Stromal cell of bone marrow (primary cell): ENCODE results near the gene TMEM43.
"Not testable (repeated sequence)": the region's sequence is repeated elsewhere in the genome, so short reads cannot be mapped to it uniquely, and the experiment has no call there.

Experiments
- DNase-seq: peaks from one replicate; pipeline ENCODE4 v3.0.0-alpha.2; 2012; ENCODE audit warnings: low read depth

The TMEM43 gene, protein sequence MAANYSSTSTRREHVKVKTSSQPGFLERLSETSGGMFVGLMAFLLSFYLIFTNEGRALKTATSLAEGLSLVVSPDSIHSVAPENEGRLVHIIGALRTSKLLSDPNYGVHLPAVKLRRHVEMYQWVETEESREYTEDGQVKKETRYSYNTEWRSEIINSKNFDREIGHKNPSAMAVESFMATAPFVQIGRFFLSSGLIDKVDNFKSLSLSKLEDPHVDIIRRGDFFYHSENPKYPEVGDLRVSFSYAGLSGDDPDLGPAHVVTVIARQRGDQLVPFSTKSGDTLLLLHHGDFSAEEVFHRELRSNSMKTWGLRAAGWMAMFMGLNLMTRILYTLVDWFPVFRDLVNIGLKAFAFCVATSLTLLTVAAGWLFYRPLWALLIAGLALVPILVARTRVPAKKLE

DNA sequence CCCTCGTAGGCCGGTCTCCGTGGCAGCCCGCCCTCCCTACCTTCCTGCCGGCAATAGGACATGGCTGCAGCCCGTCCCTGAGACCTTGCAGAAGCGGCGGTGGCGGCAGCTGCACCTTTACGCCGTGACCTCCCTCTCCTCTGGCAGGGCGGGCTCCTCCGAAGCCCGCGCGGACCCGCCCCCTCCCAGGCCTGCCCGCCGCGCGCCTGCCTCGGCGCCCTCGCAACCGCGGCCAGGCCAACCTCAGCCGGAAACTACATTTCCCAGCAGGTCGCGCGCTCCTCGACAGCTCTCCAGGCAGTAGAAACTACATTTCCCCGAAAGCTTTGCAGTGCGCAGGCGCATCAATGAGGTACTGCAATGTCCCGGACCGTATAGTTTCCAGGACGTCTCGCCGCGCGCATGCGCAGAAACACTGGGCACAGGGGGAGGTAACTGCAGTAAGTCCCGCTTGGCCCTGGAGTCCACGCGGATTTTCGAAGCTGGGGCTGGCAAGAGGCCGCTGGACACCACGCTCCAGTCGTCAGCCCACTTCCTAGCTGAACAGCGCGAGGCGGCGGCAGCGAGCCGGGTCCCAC is at the start of gene TMEM43, which contains the start of gene CHCHD4:
Gene TMEM43 (plus strand): TSS at position 438 of the 578 bp plus-strand sequence. CDS start 142 bp downstream, outside the sequence.
Gene CHCHD4 (minus strand): TSS at position 256 of the 578 bp plus-strand sequence. CDS start 194 bp downstream, at position 62.
- peak; percentile 98 for DNase-seq

DNA sequence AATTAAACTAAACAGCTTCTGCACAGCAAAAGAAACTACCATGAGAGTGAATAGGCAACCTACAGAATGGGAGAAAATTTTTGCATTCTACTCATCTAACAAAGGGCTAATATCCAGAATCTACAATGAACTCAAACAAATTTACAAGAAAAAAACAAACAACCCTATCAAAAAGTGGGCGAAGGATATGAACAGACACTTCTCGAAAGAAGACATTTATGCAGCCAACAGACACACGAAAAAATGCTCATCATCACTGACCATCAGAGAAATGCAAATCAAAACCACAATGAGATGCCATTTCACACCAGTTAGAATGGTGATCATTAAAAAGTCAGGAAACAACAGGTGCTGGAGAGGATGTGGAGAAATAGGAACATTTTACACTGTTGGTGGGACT is 49.6 kb upstream of the TMEM43 start:
- DNase-seq = not testable (repeated sequence)

DNA sequence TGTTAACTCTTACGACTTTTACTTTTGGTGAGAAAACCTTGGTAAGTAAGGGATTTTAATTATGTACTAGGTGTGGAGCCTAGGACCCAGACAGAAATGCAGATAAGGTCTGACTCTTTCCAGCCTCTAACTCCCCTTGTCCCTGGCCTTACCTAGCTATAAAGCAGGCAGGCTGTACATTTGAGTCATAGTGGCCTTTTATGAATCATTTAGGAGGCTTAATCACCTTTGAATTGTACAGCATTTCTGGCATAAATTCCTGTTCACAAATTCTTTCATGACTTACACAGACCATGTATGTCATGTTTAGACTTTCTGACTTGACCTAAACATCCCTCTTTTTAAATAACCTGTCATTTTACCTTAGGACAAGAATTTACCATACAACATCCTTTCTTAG is 47.5 kb upstream of the TMEM43 start:
- DNase-seq = no peak

DNA sequence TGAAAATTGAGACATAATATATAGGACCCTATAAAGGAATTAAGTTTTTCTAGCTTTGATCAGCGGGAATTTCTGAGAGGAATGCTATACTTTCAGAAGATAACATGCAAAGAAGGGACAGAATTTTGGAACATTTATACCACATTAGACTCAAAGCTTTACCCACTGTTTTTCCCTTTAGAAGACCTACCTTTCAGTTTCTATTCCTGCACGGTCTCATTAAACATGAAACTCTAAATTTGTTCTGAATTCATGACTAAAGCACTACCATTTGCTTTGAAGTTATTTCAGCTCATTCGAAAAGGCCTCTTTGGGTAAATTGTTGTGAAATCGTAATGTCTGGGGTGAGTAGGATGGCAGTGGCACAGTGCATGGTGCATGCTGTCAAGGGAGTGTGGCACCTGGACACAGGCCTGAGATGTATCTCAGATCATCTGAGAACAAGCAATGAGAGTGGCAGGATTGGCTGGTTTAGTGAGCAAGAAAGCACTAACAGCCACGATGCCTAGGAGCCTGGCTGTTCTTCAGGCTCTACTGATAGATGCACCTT is 42.7 kb upstream of the TMEM43 start:
- DNase-seq = no peak

DNA sequence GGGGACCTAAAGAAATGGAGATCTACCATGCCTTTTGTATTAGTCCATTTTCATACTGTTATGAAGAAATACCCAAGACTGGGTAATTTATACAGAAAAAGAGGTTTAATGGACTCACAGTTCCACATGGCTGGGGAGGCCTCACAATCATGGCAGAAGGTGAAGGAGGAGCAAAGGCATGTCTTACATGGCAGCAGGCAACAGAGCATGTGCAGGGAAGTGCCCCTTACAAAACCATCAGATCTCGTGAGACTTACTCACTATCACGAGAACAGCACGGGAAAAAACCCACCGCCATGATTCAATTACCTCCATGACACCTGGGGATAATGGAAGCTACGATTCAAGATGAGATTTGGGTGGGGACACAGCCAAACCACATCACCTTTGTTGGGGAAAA is 37.4 kb upstream of the TMEM43 start:
- DNase-seq = not testable (repeated sequence)

DNA sequence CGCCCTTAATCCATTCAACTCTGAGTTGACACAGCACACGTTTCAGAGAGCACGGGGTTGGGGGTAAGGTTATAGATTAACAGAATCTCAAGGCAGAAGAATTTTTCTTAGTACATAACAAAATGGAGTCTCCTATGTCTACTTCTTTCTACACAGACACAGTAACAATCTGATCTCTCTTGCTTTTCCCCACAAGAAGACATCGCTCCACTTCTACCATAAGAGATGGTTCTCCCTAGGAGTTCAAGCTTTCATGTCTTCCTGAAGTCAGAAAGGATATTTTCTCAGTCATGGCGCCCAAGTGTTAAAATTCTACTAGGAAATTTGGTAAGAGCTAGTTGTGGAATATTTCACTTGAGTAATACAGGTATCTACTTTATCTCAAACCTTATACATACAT is 32.9 kb upstream of the TMEM43 start:
- DNase-seq = not testable (repeated sequence)

DNA sequence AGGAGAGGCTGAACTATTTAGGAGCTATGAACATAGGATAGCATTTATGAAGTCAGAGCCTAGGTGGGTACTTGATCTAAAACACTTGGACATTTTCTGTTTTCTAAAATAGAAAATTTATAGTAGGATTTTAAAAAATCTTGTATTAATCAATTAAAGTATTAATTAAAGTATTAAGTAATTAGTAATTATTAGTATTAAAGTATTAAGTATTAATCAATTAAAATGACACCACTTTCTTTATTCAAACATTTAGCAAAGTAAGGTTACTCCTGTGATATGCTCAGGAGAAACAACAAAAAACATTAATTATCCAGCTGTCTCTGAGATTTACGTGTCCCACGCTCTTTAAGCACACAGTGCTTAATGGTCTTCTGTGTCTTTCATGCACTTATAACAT is 32.4 kb upstream of the TMEM43 start:
- no peak for DNase-seq

DNA sequence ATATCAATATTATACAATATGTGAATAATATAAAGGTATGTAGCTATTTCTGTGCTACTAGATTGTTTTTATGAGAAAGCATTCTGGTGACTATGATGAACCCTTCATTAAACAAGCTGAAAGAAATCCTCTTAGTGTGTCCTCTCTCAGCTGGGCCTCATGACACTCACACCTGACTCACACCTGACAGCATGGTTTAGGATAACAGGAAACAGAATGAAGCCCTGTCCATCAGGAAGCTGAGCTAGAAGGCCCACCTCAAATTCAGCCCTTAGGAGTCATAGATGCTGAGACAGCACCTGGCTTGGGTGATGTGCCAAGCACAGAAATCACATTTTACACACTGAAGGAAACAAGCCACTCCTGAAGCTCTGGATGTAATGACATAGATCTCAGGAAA is 31.0 kb upstream of the TMEM43 start:
- DNase-seq = no peak

DNA sequence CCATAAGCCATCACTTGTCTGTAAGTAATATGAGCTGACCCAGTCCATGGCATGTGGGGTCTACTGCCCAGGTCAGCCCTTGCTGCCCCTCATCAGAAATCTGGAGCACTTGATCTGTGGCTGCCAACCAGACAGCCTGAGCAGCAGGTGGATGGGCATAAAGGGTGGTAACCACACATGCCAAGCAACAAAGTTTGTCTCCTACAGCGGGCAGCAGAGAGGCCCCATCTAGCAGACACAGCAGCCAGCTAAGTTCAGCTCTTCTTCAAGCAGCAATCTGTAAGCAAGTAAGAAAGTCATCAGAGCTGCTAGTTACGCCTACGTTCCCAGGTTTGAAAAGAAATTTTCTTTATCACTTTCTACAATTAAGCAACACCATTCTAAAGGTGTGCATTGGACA is 28.1 kb upstream of the TMEM43 start:
- no peak for DNase-seq

DNA sequence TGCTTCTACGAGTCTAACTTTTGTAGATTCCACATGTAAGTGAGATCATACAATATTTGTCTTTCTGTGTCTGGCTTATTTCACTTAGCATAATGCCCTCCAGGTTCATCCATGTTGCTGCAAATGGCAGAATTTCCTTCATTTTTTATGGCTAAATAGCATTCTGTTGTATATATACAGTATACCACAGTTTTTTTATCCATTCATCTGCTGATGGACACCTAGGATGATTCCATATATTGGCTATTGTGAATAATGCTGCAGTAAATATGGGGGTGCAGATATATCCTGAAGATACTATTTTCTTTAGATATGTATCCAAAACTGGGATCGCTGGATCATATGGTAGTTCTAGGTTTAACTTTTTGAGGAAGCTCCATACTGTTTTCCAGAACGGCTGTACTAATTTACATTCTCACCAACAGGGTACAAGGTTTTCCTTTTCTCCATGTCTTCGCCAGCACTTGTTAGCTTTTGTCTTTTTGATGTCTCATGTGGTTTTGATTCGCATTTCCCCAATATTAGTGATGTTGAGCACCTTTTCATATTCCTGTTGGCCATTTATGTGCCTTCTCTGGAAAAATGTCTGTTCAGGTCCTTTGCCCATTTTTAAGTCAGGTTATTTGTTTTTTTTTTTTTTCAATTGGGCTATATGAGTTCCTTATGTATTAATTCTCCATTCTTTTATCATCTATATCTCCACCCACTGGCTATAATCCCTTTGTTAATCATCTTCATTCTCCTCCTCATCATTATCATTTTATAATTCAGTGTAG is 27.0 kb upstream of the TMEM43 start:
- no peak for DNase-seq

DNA sequence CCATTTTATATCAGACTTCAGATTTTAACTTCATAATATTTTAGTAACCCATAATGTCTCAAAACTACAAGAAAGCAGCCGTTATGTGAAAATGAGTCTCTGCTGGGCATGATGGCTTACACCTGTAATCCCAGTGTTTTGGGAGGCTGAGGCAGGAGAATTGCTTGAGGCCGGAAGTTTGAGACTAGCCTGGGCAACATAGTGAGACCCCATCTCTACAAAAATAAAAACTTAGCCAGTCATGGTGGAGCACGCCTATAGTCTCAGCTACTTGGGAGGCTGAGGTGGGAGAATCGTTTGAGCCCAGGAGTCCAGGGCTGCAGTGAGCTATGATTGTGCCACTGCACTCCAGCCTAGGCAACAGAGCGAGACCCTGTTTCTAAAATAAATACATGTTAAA is 15.0 kb upstream of the TMEM43 start:
- not testable (repeated sequence) for DNase-seq

DNA sequence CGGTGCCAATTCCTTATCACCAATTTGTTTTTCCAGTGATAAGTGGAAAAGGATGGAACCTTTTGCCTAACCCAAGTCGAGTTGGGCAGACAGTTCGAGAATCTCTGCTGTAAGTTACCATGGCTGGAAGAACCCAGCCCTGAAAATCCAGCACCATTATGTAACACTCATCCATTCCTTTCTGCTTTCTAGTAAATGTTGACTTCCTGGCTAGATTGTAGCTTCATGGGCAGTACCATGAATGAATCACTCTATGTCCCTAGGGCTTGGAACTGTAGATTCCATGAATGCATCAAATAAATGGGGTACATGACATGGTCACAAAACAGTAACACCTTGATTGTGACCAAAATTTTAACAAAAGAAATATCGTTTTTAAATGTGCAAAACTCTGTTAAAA is 14.2 kb upstream of the TMEM43 start:
- no peak for DNase-seq

DNA sequence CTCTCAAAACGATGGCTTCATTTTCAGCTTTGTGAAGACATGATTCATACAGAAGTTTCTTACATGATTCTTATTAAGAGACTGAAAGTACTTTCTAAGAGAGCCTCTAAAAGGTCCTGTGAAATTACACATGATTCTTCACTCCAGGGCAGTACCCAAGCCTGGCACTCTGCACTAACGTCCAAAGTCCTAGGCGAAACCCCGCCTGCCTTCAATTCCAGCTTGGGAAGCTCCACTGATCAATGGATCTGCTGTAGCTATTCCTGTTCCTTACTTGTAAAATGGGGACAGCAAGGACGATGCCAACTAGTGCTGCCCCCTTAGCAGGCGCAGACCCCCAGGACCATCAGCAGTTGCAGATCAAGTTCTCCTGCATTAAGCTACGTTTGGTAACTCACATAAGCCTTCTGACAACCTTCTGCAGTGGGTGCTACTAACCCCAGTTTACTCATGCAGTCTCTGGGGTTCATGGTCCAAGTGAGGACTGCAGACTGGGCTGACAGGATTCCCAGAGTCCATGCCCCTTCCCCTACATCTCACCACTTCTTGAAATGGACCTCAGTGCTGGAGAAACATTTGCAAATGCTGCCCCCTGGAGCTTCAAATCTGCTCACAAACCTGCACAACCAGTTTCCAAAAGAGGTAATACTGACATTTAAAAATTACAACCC is 10.8 kb upstream of the TMEM43 start:
- no peak for DNase-seq

DNA sequence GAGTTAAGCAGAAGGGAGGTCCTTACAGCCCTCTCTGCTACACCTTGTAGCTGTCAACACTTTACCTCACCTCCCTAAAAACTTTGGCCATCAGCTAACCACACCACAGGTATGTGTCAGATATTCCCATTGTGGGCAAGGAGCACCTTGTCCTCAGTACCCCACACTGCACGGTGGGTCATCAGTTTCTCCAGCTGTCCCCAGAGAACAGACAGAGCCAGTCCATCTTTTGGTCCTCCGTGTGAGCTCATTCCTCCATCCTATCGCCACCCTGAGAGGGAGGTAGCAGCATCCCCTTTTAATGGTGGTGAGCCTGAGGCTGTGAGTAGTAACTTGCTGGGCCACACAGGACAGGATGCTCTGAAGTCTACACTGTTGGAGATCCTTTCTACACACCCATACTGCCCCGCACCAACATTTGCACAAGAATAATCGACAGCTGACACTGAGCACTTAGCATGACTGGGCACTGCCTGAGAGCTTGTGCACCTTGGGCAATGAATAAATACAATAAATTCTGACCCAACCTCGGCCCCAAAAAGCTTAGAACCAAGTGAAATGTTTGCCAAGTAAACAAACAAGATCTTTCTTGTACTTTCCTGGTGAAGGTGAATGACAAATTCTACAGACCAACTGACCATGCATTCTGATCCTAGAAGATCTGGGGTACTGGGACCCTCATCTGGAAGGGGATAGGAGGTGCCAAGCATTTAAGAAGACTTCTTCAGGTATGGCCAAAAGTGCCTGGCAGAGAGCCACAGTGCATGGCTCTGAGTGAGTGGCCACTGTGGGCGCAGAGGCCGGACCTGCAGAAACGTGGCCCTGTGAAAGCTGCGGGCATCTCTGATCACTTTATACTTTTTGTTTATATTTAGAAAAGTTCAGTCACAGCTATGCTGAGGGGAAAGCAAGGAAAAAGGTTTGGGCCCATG is 7.1 kb upstream of the TMEM43 start:
- no peak for DNase-seq

DNA sequence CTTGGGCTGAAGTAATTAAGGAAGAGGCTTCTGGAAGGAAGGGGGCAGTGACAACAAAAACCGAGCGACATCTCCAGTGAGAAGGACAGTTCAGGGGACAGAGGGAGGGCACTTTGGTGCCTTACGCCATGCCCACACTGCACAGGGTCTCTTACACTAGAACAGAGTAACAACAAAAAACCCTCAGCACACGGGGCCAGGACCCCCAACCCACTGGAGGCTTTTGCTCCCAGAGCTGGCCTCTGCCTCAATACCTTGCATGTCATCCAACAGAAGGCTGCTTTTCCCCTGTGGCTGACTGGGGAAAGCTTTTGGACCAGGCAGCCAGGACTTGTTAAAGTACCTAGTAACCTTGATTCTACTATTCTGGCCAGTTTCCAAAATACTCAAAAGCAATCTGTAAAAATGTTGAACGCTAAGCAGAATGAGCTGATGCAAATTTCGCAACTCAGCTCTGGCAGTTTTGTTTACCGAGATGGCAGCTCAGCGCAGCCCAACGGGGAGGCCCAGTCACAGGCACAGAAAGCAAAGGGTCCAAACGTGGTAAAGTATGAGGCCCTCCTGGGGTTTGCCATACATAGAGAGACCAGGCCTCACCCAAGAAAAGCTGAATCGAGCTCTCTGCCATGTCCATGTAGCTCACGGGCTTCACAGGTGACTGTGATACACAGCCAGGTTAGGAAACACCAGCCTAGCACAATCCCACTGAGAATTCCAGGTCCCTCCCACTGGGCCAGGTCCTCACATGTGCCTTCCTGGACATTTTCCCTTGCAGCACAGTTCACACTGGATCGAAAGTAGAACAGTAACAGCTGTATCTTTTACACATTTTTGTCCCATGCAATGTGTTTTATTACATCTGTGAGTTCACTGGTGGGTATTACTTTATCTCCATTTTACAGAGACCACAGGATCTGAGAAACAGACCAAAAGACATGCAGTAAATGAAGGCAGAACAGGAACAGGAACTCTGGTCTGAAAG is 6.2 kb upstream of the TMEM43 start:
- no peak for DNase-seq

DNA sequence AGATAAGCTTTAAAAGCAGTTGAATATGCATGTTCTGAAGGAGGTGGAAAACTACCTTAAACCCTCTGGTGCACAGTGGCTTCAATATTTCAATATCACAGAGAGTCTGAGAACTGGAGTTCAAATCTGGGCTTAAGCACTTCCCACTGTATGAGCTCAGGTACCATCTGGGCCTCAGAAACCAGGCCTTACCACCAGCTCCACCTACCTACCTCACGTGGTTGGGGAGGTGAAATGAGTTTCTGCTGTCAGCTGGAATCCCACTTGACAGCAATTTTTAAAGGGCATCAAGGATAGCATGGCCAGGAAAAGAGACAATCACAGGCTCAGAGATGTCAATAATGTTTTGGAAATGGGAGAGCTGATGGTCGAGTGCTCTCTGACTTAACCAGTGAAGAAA is 5.2 kb upstream of the TMEM43 start:
- DNase-seq = no peak

DNA sequence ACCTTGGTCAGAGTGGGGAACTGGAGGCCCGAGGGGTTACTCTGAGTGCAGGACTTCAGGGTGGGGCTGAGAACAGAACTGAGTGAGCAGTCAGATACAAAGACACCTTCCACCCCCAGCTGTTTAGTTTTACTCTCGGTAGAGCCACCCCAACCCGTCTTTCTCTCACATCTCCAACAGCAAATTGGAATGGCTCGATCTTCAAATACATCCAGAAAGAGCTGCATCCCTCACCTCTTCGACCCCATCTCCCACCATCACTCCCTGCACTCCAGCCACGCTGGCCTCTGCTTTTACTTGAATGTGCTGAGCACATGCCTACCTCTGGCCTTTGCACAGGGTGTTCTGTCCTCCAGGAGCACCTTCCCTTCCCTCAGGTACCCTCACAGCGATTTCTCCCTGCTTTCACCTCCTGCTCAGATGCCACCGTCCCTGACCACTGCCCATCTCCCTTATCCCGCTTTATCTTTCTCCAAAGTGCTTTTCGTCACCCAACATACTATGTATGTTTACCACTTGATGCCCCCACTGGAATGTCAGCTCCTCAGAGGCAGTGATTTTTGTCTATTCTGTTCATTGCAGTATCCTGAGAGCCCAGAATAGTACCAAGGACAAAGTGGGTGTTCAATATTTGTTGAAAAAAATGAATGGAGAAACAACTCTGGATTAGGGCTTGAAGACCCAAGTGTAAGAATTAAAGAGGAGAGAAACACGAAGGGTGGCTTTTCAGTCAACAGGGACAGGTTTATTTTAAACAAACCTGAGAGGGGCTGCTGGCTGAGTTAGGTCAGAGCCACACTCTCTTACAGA is 4.5 kb upstream of the TMEM43 start:
- no peak for DNase-seq

DNA sequence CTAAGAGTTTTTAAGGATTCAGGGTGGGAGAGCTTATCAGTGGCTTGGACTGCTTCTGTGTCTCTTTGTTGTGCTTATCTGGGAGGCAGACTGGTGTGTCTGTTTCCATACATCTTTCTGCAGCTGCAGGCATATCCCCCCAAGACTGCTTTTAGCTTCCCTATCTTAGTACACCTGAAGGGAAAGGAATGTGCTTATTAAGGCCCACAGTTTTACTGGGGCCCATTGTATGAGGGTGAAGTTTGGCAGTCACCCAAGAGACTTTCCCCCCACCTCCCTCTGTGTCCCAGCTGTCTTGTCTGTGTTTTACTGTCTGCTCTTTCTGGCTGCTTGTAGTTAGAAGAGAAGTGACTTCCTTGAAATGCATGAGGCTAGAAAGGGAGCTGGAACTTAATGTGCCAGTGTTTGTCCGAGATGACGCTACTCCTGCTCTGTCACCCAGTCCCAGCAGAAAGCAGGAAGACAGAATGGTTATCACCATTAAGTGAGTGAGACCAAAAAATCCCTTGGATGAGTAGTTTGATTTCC is 3.9 kb upstream of the TMEM43 start:
- DNase-seq = not testable (repeated sequence)
